Measurements from ENCODE around the gene RAPGEF1.
"Not testable (repeated sequence)": the region's sequence is repeated elsewhere in the genome, so short reads cannot be mapped to it uniquely, and the experiment has no call there.

DNA sequence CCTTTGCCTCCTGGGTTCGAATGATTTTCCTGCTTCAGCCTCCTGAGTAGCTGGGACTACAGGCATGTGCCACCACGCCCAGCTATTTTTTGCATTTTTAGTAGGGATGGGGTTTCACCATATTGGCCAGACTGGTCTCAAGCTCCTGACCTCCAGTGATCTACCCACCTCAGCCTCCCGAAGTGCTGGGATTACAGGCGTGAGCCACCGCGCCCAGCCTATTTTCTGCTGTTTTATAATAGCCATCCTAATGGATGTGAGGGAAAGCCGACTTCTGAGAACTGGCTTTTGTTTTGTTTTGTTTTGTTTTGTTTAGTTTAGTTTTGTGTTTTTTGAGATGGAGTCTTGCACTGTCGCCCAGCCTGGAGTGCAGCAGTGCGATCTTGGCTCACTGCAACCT is 13.9 kb upstream of the RAPGEF1 start:
- TF ChIP-seq, protein P1, sequence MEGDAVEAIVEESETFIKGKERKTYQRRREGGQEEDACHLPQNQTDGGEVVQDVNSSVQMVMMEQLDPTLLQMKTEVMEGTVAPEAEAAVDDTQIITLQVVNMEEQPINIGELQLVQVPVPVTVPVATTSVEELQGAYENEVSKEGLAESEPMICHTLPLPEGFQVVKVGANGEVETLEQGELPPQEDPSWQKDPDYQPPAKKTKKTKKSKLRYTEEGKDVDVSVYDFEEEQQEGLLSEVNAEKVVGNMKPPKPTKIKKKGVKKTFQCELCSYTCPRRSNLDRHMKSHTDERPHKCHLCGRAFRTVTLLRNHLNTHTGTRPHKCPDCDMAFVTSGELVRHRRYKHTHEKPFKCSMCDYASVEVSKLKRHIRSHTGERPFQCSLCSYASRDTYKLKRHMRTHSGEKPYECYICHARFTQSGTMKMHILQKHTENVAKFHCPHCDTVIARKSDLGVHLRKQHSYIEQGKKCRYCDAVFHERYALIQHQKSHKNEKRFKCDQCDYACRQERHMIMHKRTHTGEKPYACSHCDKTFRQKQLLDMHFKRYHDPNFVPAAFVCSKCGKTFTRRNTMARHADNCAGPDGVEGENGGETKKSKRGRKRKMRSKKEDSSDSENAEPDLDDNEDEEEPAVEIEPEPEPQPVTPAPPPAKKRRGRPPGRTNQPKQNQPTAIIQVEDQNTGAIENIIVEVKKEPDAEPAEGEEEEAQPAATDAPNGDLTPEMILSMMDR (IDR thresholded peaks at IDR 0.05) = not testable (repeated sequence)
- TF ChIP-seq POLR2A (IDR thresholded peaks at IDR 0.05) = not testable (repeated sequence)
